SKM-1 (cell line): Measurements from ENCODE around the gene PKP4.

ENCODE experiments used
- DNase-seq: peaks from one replicate; lab custom pipeline; 2025; ENCODE audit not compliant: unreplicated experiment; lab: John Stamatoyannopoulos, UW

Gene PKP4

DNA sequence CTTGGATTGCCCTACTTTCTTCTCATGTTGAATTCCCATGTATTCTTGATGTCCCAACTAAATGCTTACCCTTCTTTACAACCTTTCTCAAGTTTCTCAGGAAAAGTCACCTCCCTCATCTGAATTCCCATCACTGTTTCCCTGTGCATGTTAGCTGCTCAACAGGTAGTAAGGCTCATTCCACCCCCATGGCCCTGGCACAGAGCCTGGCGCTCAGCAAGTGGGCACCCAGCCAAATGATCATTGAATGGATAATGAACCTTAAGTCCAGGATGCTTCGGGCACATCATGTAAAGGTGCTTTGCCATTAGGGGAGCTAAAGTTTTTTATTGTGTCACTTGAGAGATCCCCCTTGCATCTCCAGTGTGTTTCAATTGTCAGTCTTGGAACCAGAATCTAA lies 124.0 kb downstream of the PKP4 start:
- no peak for DNase-seq

DNA sequence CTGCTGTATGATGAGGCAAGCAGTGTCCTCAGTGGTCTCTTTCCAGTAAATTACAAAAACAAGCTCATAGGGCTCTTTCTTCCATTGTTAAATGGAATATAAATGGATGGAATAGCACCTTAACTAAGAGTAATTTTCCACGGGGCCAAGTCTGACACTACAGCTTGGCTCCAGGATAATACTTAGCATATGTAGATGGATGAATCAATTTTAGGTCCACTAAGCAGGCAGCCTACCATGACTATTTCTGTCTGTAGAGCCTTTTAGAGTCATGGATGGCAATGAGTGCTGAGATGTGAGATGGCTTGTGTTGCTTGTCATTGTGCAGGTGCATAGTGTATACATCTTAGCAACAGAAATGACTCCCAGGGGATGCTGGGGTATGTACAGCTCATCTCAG lies 125.9 kb downstream of the PKP4 start:
- no peak for DNase-seq

DNA sequence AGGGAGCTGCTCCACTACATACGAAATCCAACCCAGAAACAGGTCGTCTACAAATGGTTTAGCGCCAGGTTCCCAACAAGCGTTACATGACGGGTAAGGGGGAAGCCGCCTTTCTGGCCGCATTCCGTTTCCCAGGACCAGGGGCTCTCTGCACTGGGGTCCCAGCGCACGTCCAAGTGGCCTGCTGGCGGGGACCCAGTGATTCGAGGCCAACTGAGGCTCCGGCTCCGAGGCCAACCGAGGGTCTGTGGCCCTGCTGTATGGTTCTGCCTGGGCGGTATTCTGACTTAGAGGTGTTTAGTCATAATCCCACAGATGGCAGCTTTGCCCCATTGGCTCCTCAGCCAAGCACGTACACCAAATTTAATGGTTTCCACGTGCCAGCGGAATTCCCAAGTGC lies 127.2 kb downstream of the PKP4 start:
- no peak for DNase-seq

DNA sequence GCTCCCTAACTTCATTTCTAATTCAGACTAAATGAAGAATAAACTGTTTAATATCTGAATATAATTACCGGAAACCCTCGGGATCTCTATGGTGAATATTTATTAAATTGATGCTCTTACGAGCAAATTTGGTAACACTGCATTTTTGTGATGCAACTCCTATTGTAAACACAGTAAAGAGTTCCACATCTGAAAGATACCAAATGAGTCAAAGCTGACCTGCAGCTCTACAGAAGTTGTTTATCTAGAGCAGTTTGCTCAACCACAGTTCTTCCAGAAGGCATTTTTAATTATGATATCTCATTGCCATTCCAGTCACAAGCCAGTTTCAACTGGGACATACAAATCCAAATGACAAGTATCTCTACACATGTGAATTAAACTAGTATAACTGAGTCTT lies 129.7 kb downstream of the PKP4 start:
- no peak for DNase-seq

DNA sequence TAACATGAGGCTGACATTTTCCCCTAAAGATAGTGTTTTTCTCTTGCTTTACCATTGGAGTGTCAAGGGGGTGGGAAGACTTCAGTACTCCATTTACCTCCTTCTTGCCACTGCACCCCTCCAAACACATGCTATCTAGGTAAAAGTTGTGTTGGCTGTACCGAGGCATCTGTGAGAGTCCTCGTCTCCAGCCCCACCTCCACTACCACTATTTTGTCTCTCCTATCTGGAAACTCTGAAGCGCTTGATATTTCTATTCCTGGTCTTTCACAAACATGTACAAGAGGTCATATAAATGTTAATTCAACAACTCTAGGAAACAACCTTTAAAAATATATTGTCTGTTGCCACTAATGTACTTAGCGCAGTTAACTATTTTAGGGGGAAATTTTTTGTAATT lies 132.6 kb downstream of the PKP4 start:
- no peak for DNase-seq

DNA sequence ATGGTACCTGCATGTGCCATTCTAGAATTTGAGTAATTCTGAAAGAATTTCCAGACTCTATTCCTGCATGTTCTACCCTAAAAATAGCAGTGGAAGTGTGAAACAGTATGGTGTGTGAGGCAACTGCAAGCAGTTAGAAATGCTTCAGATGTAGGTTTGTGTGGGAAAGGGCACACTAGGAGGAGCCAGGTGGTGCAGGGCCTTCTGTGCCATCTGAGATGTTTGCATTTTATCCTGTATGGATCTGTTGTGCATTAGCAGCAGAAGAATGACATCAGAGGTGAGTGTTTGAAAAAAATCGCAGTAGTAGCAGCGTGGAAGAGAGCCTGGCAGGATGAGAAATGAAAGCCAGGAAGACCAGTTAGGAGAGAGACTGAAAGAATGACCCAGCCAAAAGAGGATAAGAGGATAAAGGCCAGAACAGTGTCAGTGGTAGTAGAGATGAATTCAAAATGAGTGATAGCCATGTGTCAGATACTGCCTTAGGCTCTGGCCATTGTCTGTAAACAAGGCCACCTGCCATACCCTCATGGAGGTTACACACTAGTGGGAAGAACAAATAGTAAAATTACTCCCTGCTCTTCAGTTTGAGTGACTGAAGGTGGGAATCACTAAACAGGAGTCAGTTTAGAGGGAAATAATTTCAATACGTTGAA lies 142.2 kb downstream of the PKP4 start:
- DNase-seq: no peak

DNA sequence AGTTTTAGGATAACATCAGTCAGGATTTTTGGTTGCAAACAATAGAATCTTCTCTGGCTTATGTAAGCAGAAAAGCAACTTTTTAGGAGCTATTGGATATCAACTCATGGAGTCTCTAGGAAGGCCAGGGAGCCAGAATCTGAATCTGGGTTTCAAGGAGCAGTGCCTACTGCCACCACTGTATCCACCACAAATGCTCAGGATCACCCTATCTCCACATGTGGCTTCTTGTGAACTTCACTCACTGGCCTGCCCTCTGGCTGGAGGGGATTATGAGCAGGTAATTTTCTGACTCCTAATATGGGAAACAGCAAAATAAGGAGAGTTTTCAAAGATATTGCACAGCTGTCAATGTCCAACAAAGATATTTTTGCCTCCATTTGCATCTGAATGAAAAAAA lies 142.9 kb downstream of the PKP4 start:
- DNase-seq: no peak

DNA sequence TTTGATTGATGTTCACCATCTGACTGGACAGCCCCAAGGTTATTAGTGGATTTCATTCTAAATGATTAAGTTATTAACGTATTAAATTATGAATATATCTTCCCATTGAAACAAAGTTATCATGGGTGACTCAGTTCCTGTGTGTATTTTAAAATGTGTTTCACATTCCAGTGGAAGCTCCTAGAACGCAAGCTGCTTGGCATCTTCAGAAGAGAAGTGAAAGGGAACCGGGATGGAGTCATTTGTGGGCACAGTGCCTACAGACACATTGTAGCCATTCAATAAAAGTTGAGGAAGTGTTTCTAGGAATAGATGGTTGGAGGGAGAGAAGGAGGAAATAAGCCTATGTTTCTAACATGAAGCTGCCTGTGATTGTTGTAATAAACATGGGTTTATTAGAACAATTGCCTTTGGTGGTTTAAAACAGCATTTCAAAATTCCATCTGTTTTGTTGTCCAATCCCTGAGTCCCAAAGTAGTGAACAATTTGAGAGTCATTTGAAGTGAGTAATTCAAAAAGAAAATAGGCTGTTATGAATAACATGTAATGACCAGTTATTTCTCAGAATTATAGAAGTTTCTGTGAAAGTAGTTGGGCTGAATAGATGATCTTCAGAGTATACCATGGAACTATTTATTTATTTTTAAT lies 143.5 kb downstream of the PKP4 start:
- no peak for DNase-seq

DNA sequence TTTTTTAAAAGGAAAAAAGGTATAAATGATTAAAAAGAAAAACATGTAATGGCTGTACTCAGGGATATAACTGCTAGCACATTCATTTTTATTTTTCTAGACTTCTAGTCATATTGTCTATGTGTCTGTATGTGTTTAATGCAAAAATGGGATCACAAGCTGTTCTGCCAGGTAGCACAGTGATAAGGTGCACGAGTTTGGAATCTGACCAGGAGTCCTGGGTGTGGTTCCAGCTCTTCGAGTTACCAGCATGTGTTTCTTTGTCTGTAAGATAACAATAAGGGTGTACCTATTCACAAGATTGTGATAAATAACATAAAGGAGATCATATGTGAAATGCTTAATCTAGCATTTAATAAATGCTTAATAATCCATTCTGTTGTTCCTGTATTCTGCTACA lies 145.3 kb downstream of the PKP4 start:
- DNase-seq: no peak

DNA sequence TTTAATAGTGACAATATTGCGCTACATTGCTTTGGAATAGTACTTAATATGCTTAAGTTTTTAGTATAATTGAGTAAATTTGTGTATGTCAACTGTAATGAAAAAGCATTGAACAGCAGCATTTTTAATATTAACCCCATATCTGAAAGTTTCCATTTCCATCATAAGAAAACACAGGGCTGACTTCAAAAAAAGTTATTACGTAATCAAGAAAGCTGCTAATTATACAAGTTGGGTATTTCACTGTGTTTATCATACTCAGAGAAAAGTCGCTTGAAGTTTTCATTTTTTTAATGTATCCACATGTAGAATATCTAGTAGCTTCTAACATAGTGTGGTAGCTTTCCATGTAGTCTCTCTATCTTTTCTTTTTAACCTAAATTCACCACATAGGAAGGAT lies 146.5 kb downstream of the PKP4 start:
- no peak for DNase-seq

DNA sequence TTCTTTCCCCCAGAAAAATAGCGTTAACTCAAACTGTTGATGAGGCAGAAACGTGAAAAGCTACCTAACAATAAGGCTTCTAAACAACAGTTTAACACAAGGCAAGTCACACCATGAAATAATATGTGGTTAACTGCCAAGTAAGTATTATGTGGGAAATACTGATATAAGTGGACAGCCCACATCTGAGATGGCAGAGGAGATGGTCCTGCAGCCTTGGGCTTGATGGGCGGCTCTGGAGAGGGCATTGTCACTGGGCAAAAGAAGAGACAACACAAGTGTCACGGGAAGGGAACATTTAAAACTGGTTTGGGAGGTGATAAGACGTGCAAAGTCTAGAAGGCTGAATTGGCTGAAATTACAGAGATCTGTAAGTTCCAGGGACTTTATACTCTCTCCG lies 147.2 kb downstream of the PKP4 start:
- no peak for DNase-seq

DNA sequence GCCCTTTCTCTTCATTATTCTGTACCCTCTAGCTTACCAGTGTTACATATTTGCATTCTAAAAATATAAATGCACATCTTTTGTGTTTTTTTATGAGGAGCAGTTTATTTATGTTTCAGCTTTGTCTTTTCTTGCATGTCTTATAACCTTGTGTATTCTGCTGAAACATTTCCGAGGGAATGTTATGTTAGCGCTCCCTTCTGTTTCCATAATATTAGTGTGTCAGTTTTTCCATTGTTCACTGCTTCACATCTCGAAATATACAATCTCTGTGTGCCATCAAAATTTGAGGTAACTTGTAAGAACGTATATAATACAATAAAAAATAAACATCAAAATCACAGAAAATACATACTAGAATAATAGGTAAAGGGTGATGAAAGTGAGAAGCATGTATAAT lies 153.3 kb downstream of the PKP4 start:
- no peak for DNase-seq

DNA sequence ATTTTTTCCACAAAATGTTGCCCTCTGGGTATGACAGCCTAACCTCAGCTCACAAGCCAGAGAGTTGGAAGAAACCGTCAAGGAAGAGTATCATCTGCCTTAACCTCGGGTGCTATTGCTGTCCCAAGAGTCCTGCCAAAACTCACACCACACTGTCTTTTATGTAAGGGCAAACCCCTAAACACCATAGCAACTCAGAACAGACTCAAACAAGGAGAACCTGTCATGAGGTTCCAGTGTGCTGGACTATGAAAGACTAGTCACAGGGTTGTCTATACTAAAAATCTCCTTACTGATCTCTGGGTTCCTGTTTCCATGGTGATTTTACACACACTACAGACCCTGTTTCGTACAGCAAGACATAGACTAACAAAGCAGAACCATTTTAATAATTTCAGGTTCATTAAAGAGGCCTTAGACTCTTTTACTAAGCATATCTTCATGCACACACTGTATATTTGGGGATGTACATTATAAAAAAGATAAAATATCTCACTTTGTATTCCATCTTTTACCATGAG lies 159.8 kb downstream of the PKP4 start:
- DNase-seq: no peak

DNA sequence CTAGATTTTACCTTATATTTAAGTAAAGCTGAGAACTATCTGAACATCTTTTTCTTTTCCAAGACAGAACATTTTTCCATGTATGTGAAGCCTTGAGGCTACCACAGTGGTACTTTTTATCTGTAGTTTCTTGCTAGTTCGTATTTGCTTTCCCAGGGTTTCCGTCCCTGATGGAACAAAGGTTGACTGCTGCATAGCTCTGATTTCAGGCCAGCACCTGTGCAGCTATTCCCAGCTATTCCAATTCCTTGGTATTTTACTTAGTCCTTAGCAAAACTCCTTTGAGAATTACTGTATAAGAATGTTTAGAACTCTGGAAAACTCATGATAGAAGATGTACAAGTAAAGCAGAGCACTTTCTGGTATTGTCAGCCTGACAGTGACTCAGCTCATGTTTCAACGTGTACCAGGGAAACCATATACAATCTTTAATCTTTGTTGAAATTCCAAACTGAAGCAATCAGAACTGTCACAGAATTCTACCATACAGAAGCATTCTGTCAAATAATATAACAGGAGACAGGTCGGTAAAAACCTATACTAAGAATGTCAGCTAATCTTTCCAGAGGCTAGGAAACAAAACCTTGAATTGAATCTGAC lies 162.2 kb downstream of the PKP4 start:
- DNase-seq: no peak

DNA sequence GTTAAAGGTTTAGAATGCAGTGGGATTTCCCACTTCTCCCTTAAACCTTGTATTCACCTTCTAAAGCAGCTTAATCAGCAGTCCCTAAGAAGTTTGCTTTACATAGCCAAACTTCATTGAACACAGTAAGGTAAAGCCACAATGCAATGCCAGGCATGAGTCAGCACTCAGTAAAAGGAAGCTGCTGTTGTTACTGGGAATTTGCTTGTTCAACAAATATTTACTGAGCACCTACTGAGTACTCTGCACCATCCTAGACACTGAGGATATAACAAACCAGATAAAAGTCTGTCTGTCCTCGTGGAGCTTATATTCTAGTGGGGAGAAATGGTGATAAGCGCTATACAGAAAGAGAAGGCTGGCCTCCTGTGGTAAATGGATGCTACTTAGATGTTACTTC lies 162.7 kb downstream of the PKP4 start:
- DNase-seq: no peak

DNA sequence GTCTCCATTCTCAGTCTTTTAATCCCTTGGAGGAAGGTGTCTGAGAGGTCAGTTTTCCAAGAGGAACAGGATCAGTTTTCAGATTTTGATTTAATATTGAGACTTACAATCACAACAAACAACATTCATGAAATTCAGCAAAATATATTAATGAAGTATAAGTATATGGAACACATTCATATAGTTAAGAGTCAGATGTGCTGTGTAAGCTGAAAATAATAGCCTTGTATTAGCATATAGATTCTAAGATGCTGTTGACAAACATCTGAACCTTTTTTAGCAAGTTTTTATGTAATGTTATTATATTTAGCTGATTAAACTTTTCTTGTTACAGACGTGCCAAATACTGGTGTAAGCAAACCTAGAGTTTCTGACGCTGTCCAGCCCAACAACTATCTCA lies 163.9 kb downstream of the PKP4 start:
- DNase-seq: no peak

DNA sequence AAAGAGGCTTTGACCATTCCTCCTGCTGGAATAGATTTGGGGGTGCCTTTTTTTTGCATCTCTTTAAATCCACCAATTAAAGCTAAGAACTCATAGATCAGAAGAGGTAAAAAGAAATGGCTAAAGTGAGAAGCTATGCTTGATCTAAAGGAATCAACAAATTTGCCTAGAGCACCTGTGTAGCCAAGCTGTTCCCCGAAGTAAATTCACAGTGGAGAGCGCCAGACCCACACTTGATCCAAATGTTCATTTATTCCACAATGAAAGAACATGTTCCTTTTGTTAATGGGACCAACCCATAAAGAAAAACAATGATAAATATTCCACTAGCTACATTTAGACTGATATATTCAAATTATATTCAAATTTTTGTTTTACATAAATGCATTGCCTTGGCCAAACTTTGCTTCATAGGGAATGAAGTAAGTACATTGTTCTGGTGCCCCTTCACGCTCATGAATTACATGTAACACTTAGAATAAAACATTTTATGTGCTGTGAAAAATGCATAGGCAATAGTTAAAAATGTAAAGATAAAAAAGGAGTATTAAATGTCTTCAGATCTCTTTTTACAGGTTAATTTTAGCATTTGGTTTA lies 167.4 kb downstream of the PKP4 start:
- no peak for DNase-seq

DNA sequence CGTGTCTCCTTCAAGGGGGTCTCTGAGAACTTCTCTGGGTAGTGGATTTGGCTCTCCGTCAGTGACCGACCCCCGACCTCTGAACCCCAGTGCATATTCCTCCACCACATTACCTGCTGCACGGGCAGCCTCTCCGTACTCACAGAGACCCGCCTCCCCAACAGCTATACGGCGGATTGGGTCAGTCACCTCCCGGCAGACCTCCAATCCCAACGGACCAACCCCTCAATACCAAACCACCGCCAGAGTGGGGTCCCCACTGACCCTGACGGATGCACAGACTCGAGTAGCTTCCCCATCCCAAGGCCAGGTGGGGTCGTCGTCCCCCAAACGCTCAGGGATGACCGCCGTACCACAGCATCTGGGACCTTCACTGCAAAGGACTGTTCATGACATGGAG lies 168.2 kb downstream of the PKP4 start:
- no peak for DNase-seq

DNA sequence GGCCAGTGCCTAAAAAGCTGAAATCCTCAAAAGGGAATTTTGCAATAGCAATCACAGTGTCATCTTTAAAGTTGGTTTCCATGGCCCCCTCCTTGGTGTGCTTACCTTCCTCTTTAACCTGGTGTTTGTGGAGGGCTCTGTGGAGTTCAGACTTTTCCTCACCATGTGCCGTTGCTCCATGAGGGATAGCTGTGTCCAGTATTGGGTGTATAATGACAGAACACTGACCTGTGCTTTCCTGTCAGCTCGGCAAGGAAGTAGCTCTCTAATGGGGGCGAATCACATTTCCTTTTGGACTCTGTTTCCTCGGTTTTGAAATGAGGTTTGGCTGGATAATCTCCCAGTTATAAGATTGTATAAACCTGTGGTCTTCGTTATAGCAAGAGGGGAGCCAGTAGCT lies 172.4 kb downstream of the PKP4 start:
- no peak for DNase-seq

DNA sequence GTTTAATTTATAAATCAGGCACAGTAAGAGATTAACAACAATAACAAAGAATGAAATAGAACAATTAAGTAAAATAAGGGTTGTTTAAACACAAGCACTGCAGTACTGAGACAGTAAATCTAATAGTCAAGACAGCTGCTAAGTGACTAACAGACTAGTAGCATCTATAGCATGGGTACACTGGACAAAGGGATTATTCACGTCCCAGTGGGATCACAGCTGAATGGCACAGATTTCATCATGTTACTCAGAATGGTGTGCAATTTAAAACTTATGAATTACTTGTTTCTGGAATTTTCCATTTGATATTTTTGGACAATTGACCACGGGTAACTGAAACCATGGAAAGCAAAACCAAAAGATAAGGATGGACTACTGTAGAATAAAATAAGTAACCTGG lies 176.5 kb downstream of the PKP4 start:
- DNase-seq: no peak

DNA sequence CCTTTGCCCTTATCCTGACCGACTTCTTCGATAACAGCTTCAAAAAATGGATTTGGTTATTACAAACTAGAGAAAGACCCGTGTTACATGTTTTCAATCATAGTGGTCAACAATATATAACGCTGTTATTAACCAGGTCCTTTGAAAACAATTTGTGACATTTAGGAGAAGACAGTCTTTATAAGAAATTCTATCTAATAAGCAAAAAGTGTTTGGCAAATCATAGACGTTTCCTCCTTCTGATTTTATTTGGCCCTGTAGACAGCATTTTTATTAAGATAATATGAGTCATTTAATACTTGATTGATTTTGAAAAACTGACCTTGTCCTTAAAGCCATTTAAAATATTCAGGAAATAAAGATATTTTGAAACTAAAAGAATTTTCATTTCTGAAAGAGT lies 177.9 kb downstream of the PKP4 start:
- DNase-seq: no peak

DNA sequence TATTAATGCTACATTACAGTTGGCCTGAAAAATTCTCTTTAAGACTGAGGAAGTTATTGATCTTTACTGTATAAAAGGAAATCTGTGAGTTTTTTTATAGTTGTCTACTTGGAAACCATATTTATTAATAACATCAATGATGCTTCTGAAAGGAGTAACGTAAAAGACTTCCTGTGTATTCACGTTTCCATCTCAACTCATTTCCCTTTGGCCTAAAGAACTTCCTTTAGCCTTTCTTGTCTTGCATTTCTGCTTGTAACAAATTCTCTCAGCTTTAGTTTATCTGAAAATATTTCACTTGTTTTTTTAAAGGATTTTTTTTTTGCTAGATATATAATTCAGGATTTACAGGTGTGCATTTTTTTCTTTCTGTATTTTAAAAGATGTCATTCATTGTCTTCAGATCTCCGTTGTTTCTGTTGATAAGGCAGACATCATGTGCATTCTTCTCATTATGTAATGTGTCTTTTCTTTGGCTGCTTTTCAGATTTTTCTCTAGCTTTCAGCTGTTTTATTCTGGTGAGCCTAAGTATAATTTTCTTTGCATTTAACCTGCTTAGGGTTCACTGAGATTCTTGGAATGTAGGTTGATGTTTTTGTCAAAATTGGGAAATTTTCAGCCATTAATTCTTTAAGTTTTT lies 179.3 kb downstream of the PKP4 start:
- no peak for DNase-seq
